Endodermal cell (in vitro differentiated cells): ENCODE results near the gene MIDN. TPM values are rescaled to one million over a fixed set of nuclear protein-coding genes. Genes with fewer than 3 reads are reported as not detected.

Experiments used
- DNase-seq: peaks from one replicate; pipeline ENCODE4 v3.0.0-alpha.2; 2017
- H3K27ac ChIP-seq: 2 replicates; pipeline ENCODE4 v1.5.1; 2013; ENCODE audit warnings: mild to moderate bottlenecking, low read depth, low read length, moderate library complexity
- H3K27me3 ChIP-seq: 2 replicates; pipeline ENCODE4 v1.6.1; 2013; ENCODE audit warnings: mild to moderate bottlenecking, low read length, moderate library complexity; ENCODE audit not compliant: insufficient read depth, control insufficient read depth, poor library complexity, severe bottlenecking
- H3K36me3 ChIP-seq: 2 replicates; pipeline ENCODE4 v1.7.0; 2013; ENCODE audit warnings: mild to moderate bottlenecking, low read length, moderate library complexity; ENCODE audit not compliant: control insufficient read depth, insufficient read depth
- H3K4me1 ChIP-seq: one replicate; pipeline ENCODE4 v1.7.0; 2013; ENCODE audit warnings: low read length; ENCODE audit not compliant: control insufficient read depth, insufficient read depth
- H3K4me3 ChIP-seq: 2 replicates; pipeline ENCODE4 v1.5.1; 2013; ENCODE audit warnings: mild to moderate bottlenecking, low read length, moderate library complexity
- H3K9ac ChIP-seq: 2 replicates; pipeline ENCODE4 v1.6.1; 2013; ENCODE audit warnings: mild to moderate bottlenecking, low read length, moderate library complexity; ENCODE audit not compliant: poor library complexity, severe bottlenecking; ENCODE audit errors: extremely low read depth
- H3K9me3 ChIP-seq: 2 replicates; pipeline ENCODE4 v1.6.1; 2013; ENCODE audit warnings: mild to moderate bottlenecking, low read length, moderate library complexity; ENCODE audit not compliant: control insufficient read depth
- H3K27ac Mint-ChIP-seq: 2 replicates; pipeline ENCODE4 v1.8.0; 2020; ENCODE audit warnings: mixed read lengths
- H3K27me3 Mint-ChIP-seq: 2 replicates; pipeline ENCODE4 v1.8.0; 2021; ENCODE audit warnings: mild to moderate bottlenecking, mixed read lengths; ENCODE audit not compliant: insufficient read depth
- H3K36me3 Mint-ChIP-seq: 2 replicates; pipeline ENCODE4 v1.8.0; 2020; ENCODE audit warnings: low read depth, mixed read lengths
- H3K4me1 Mint-ChIP-seq: 2 replicates; pipeline ENCODE4 v1.8.0; 2020; ENCODE audit warnings: mixed read lengths
- H3K4me3 Mint-ChIP-seq: 2 replicates; pipeline ENCODE4 v1.8.0; 2020; ENCODE audit warnings: mild to moderate bottlenecking, moderate library complexity, mixed read lengths
- H3K9me3 Mint-ChIP-seq: 2 replicates; pipeline ENCODE4 v1.8.0; 2020; ENCODE audit warnings: mild to moderate bottlenecking, mixed read lengths
- CTCF ChIP-seq: fragments of 200-600 bp; sonication (generic); conservative IDR thresholded peaks from 2 replicates; pipeline ENCODE4 v1.5.0; 2021; ENCODE audit warnings: antibody characterized with exemption, mild to moderate bottlenecking
- WGBS, 2 experiments: methylation state at CpG; one replicate each; pipeline versions ENCODE4 v1.1.5 to v1.1.7; 2013; ENCODE audit warnings: missing lambda C conversion rate in 2 of 2, mixed read lengths in 1 of 2; ENCODE audit not compliant: insufficient coverage in 1 of 2, insufficient read length in 1 of 2; 5-methylcytosine and 5-hydroxymethylcytosine counted together
- total RNA-seq, 2 donors: library from RNA; stranded (reverse); fragmentation: NEBNext Ultra II Directional in 1 of 2; extraction: Animal tissue kit (Norgen Biotek cat#: 25700) in 1 of 2; gene quantifications; 2 replicates in 1 of 2; 3 replicates in 1 of 2; pipeline ENCODE4 v1.2.1, GENCODE V29; 2021

The MIDN gene
- total RNA-seq, 2 donors from 2014 or later: 183 to 185 TPM

- TF ChIP-seq CTCF: no peak
- WGBS, 2 experiments: 83 to 87% methylated on average over 12 to 15 of the region's 15 CpGs
Measured at GRCh38 chr19:1217366-1217765, 31.0 kb upstream of the MIDN start.

GRCh38 chr19:1218751-1219567, 29.4 kb upstream of the MIDN start:
- H3K36me3 Mint-ChIP-seq: peaks cover 10% of the 10 kb centered on the region
- H3K4me1 Mint-ChIP-seq: peaks cover 5% of the 10 kb centered on the region
- H3K9me3 Mint-ChIP-seq: no peaks in the 10 kb centered on the region
- no peak for TF ChIP-seq CTCF
- Histone ChIP-seq H3K4me3 (no peak overlapping the region), H3K9ac (no peak overlapping the region), H3K27me3 (no peaks in the 10 kb centered on the region), H3K4me1 (no peaks in the 10 kb centered on the region), H3K27ac (no peak overlapping the region), H3K36me3 (peaks cover 18% of the 10 kb centered on the region), H3K9me3 (no peaks in the 10 kb centered on the region)
- no peak for DNase-seq
- no peak overlapping the region for H3K27ac Mint-ChIP-seq
- H3K4me3 Mint-ChIP-seq: no peak overlapping the region
- H3K27me3 Mint-ChIP-seq: no peaks in the 10 kb centered on the region
- 93 to 94% methylated on average over 26 to 37 of the region's 37 CpGs for WGBS, 2 experiments

More at GRCh38 chr19:1217366-1217765, 31.0 kb upstream of the MIDN start:
- DNase-seq: no peak
- H3K9ac ChIP-seq: no peak overlapping the region
- no peaks in the 10 kb centered on the region for H3K27me3 ChIP-seq
- no peak overlapping the region for H3K27ac ChIP-seq
- no peak overlapping the region for H3K4me3 ChIP-seq
- no peaks in the 10 kb centered on the region for H3K9me3 ChIP-seq
- H3K36me3 ChIP-seq: peaks cover 22% of the 10 kb centered on the region
- Mint-ChIP-seq H3K4me3 (no peak overlapping the region), H3K9me3 (no peaks in the 10 kb centered on the region), H3K27ac (no peak overlapping the region), H3K27me3 (no peaks in the 10 kb centered on the region), H3K36me3 (peaks cover 15% of the 10 kb centered on the region), H3K4me1 (peaks cover 5% of the 10 kb centered on the region)
- H3K4me1 ChIP-seq: no peaks in the 10 kb centered on the region

DNA sequence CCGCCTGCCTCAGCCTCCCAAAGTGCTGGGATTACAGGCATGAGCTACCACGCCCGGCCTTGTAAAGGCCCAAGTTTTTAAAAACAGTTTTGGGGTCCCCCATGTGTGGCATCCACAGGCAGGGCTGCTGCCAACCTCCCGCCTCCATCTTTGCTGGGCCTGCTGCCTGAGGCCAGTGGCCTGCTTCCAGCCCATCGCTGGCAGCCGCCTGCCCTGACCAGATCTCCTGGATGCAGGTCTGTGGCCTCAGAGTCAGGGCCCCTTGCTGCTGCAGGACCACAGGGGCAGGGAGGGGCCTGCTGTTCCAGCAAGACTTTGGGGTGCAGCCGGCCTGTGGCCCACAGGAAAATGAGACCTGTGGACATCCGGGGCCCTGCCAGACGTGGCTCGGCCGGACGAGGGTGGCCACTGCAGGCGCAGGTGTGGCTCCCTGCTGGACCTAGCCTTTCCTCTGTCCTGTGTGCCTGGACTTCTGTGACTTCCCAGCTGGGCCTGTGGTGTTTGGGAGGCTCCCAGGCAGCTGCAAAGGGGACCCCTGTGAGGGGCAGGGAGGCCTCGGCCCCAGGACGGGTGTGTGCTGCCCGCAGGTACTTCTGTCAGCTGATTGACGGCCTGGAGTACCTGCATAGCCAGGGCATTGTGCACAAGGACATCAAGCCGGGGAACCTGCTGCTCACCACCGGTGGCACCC, 28.5 kb upstream of the MIDN start:
- Histone ChIP-seq H3K27me3 (no peaks in the 10 kb centered on the region), H3K4me1 (no peaks in the 10 kb centered on the region), H3K36me3 (peaks cover 18% of the 10 kb centered on the region), H3K4me3 (no peak overlapping the region), H3K9ac (no peak overlapping the region), H3K9me3 (no peaks in the 10 kb centered on the region), H3K27ac (peak overlapping the region; percentile 17)
- Mint-ChIP-seq H3K27me3 (no peaks in the 10 kb centered on the region), H3K36me3 (peaks cover 7% of the 10 kb centered on the region), H3K9me3 (no peaks in the 10 kb centered on the region), H3K4me3 (no peak overlapping the region), H3K27ac (no peak overlapping the region), H3K4me1 (peaks cover 5% of the 10 kb centered on the region)
- no peak for TF ChIP-seq CTCF
- 94 to 96% methylated on average over 17 to 19 of the region's 19 CpGs for WGBS, 2 experiments
- DNase-seq: no peak
